ENCODE measurements around the gene PTPRE.

The PTPRE gene

GRCh38 chr10:128016423-128017060, 109.6 kb downstream of the PTPRE start:
- no peaks in the 10 kb centered on the region for H3K36me3 ChIP-seq (ENCODE audit: control insufficient read depth in 2 of 2, insufficient read depth in 2 of 2, low read length in 2 of 2)
- no peaks in the 10 kb centered on the region for H3K9me3 ChIP-seq (ENCODE audit: control insufficient read depth in 2 of 2, low read length in 2 of 2)
- no peak overlapping the region for H3K4me3 ChIP-seq (ENCODE audit: low read length in 2 of 2)
- H3K27me3 ChIP-seq (ENCODE audit: control insufficient read depth in 1 of 2, insufficient read depth in 2 of 2, low read length in 2 of 2), result peaks cover under 1 to 2% of the 10 kb centered on the region in 2 donors
- no peak overlapping the region for H3K9ac ChIP-seq (ENCODE audit: low read length in 2 of 2)
- H3K4me1 ChIP-seq (ENCODE audit: control insufficient read depth, insufficient read depth, low read length), result peaks cover 2% of the 10 kb centered on the region
- H3K27ac ChIP-seq (ENCODE audit: low read length), result no peak overlapping the region

GRCh38 chr10:128017822-128018221, 110.9 kb downstream of the PTPRE start:
- Histone ChIP-seq H3K27ac (ENCODE audit: low read length) (no peak overlapping the region), H3K36me3 (ENCODE audit: control insufficient read depth in 2 of 2, insufficient read depth in 2 of 2, low read length in 2 of 2) (no peaks in the 10 kb centered on the region), H3K4me3 (ENCODE audit: low read length in 2 of 2) (no peak overlapping the region), H3K27me3 (ENCODE audit: control insufficient read depth in 1 of 2, insufficient read depth in 2 of 2, low read length in 2 of 2) (no peaks in the 10 kb centered on the region), H3K4me1 (ENCODE audit: control insufficient read depth, insufficient read depth, low read length) (no peaks in the 10 kb centered on the region), H3K9ac (ENCODE audit: low read length in 2 of 2) (no peak overlapping the region), H3K9me3 (ENCODE audit: control insufficient read depth in 2 of 2, low read length in 2 of 2) (no peaks in the 10 kb centered on the region)

- Histone ChIP-seq H3K36me3 (ENCODE audit: control insufficient read depth in 2 of 2, insufficient read depth in 2 of 2, low read length in 2 of 2) (no peaks in the 10 kb centered on the region), H3K27me3 (ENCODE audit: control insufficient read depth in 1 of 2, insufficient read depth in 2 of 2, low read length in 2 of 2) (no peaks in the 10 kb centered on the region), H3K4me3 (ENCODE audit: low read length in 2 of 2) (no peak overlapping the region), H3K4me1 (ENCODE audit: control insufficient read depth, insufficient read depth, low read length) (no peaks in the 10 kb centered on the region), H3K27ac (ENCODE audit: low read length) (no peak overlapping the region), H3K9me3 (ENCODE audit: control insufficient read depth in 2 of 2, low read length in 2 of 2) (no peaks in the 10 kb centered on the region), H3K9ac (ENCODE audit: low read length in 2 of 2) (no peak overlapping the region)
These were observed 111.3 kb downstream of the PTPRE start for GRCh38 chr10:128018236-128018635.

- Histone ChIP-seq H3K4me1 (ENCODE audit: control insufficient read depth, insufficient read depth, low read length) (no peaks in the 10 kb centered on the region), H3K9ac (ENCODE audit: low read length in 2 of 2) (no peak overlapping the region), H3K9me3 (ENCODE audit: control insufficient read depth in 2 of 2, low read length in 2 of 2) (no peaks in the 10 kb centered on the region), H3K27ac (ENCODE audit: low read length) (no peak overlapping the region), H3K27me3 (ENCODE audit: control insufficient read depth in 1 of 2, insufficient read depth in 2 of 2, low read length in 2 of 2) (no peaks in the 10 kb centered on the region), H3K36me3 (ENCODE audit: control insufficient read depth in 2 of 2, insufficient read depth in 2 of 2, low read length in 2 of 2) (no peaks in the 10 kb centered on the region), H3K4me3 (ENCODE audit: low read length in 2 of 2) (no peak overlapping the region)
These were observed 111.8 kb downstream of the PTPRE start for GRCh38 chr10:128018691-128019090.

GRCh38 chr10:128022261-128023196, 115.6 kb downstream of the PTPRE start:
- H3K36me3 ChIP-seq (ENCODE audit: control insufficient read depth in 2 of 2, insufficient read depth in 2 of 2, low read length in 2 of 2), result no peaks in the 10 kb centered on the region
- H3K27me3 ChIP-seq (ENCODE audit: control insufficient read depth in 1 of 2, insufficient read depth in 2 of 2, low read length in 2 of 2), result no peaks in the 10 kb centered on the region
- H3K27ac ChIP-seq (ENCODE audit: low read length), result no peak overlapping the region
- no peaks in the 10 kb centered on the region for H3K4me1 ChIP-seq (ENCODE audit: control insufficient read depth, insufficient read depth, low read length)
- H3K9ac ChIP-seq (ENCODE audit: low read length in 2 of 2), result no peak overlapping the region
- no peak overlapping the region for H3K4me3 ChIP-seq (ENCODE audit: low read length in 2 of 2)
- H3K9me3 ChIP-seq (ENCODE audit: control insufficient read depth in 2 of 2, low read length in 2 of 2), result no peaks in the 10 kb centered on the region

- Histone ChIP-seq H3K36me3 (ENCODE audit: control insufficient read depth in 2 of 2, insufficient read depth in 2 of 2, low read length in 2 of 2) (no peaks in the 10 kb centered on the region), H3K27ac (ENCODE audit: low read length) (no peak overlapping the region), H3K9ac (ENCODE audit: low read length in 2 of 2) (no peak overlapping the region), H3K27me3 (ENCODE audit: control insufficient read depth in 1 of 2, insufficient read depth in 2 of 2, low read length in 2 of 2) (peaks cover 2 to 3% of the 10 kb centered on the region in 2 donors), H3K4me3 (ENCODE audit: low read length in 2 of 2) (no peak overlapping the region), H3K4me1 (ENCODE audit: control insufficient read depth, insufficient read depth, low read length) (no peaks in the 10 kb centered on the region), H3K9me3 (ENCODE audit: control insufficient read depth in 2 of 2, low read length in 2 of 2) (no peaks in the 10 kb centered on the region)
These were observed 117.5 kb downstream of the PTPRE start for GRCh38 chr10:128024426-128024825.

GRCh38 chr10:128025437-128025836, 118.5 kb downstream of the PTPRE start:
- no peaks in the 10 kb centered on the region for H3K9me3 ChIP-seq (ENCODE audit: control insufficient read depth in 2 of 2, low read length in 2 of 2)
- H3K36me3 ChIP-seq (ENCODE audit: control insufficient read depth in 2 of 2, insufficient read depth in 2 of 2, low read length in 2 of 2), result no peaks in the 10 kb centered on the region
- H3K4me1 ChIP-seq (ENCODE audit: control insufficient read depth, insufficient read depth, low read length), result no peaks in the 10 kb centered on the region
- H3K27me3 ChIP-seq (ENCODE audit: control insufficient read depth in 1 of 2, insufficient read depth in 2 of 2, low read length in 2 of 2), result peaks cover 2 to 3% of the 10 kb centered on the region in 2 donors
- no peak overlapping the region for H3K4me3 ChIP-seq (ENCODE audit: low read length in 2 of 2)
- no peak overlapping the region for H3K27ac ChIP-seq (ENCODE audit: low read length)
- no peak overlapping the region for H3K9ac ChIP-seq (ENCODE audit: low read length in 2 of 2)

GRCh38 chr10:128025951-128026350, 119.0 kb downstream of the PTPRE start:
- H3K36me3 ChIP-seq (ENCODE audit: control insufficient read depth in 2 of 2, insufficient read depth in 2 of 2, low read length in 2 of 2), result no peaks in the 10 kb centered on the region
- H3K4me3 ChIP-seq (ENCODE audit: low read length in 2 of 2), result no peak overlapping the region
- H3K9me3 ChIP-seq (ENCODE audit: control insufficient read depth in 2 of 2, low read length in 2 of 2), result no peaks in the 10 kb centered on the region
- H3K9ac ChIP-seq (ENCODE audit: low read length in 2 of 2), result no peak overlapping the region
- H3K4me1 ChIP-seq (ENCODE audit: control insufficient read depth, insufficient read depth, low read length), result no peaks in the 10 kb centered on the region
- peaks cover 2 to 3% of the 10 kb centered on the region in 2 donors for H3K27me3 ChIP-seq (ENCODE audit: control insufficient read depth in 1 of 2, insufficient read depth in 2 of 2, low read length in 2 of 2)
- H3K27ac ChIP-seq (ENCODE audit: low read length), result no peak overlapping the region

- Histone ChIP-seq H3K9ac (ENCODE audit: low read length in 2 of 2) (no peak overlapping the region), H3K27ac (ENCODE audit: low read length) (no peak overlapping the region), H3K9me3 (ENCODE audit: control insufficient read depth in 2 of 2, low read length in 2 of 2) (no peaks in the 10 kb centered on the region), H3K4me3 (ENCODE audit: low read length in 2 of 2) (no peak overlapping the region), H3K4me1 (ENCODE audit: control insufficient read depth, insufficient read depth, low read length) (no peaks in the 10 kb centered on the region), H3K27me3 (ENCODE audit: control insufficient read depth in 1 of 2, insufficient read depth in 2 of 2, low read length in 2 of 2) (peaks cover 2 to 3% of the 10 kb centered on the region in 2 donors), H3K36me3 (ENCODE audit: control insufficient read depth in 2 of 2, insufficient read depth in 2 of 2, low read length in 2 of 2) (no peaks in the 10 kb centered on the region)
These were observed 119.9 kb downstream of the PTPRE start for GRCh38 chr10:128026615-128027300.

- no peaks in the 10 kb centered on the region for H3K36me3 ChIP-seq (ENCODE audit: control insufficient read depth in 2 of 2, insufficient read depth in 2 of 2, low read length in 2 of 2)
- no peak overlapping the region for H3K4me3 ChIP-seq (ENCODE audit: low read length in 2 of 2)
- H3K27me3 ChIP-seq (ENCODE audit: control insufficient read depth in 1 of 2, insufficient read depth in 2 of 2, low read length in 2 of 2), result peaks cover 2 to 3% of the 10 kb centered on the region in 2 donors
- no peak overlapping the region for H3K9ac ChIP-seq (ENCODE audit: low read length in 2 of 2)
- H3K9me3 ChIP-seq (ENCODE audit: control insufficient read depth in 2 of 2, low read length in 2 of 2), result no peaks in the 10 kb centered on the region
- no peaks in the 10 kb centered on the region for H3K4me1 ChIP-seq (ENCODE audit: control insufficient read depth, insufficient read depth, low read length)
- no peak overlapping the region for H3K27ac ChIP-seq (ENCODE audit: low read length)
These were observed 120.4 kb downstream of the PTPRE start for GRCh38 chr10:128027306-128027705.

Data from stomach smooth muscle (tissue), 2 donors.